ENCODE data around the gene TRABD2B.
"Not testable (repeated sequence)": the region's sequence is repeated elsewhere in the genome, so short reads cannot be mapped to it uniquely, and the experiment has no call there.

Gene TRABD2B

GRCh38 chr1:47963568-47964358 lies 33.4 kb downstream of the TRABD2B start:
- DNase-seq: no peak

GRCh38 chr1:47962750-47963492 lies 34.3 kb downstream of the TRABD2B start:
- no peak for DNase-seq

GRCh38 chr1:47961835-47962234 lies 35.4 kb downstream of the TRABD2B start:
- DNase-seq: not testable (repeated sequence)

GRCh38 chr1:47956491-47956890 lies 40.7 kb downstream of the TRABD2B start:
- not testable (repeated sequence) for DNase-seq

DNA sequence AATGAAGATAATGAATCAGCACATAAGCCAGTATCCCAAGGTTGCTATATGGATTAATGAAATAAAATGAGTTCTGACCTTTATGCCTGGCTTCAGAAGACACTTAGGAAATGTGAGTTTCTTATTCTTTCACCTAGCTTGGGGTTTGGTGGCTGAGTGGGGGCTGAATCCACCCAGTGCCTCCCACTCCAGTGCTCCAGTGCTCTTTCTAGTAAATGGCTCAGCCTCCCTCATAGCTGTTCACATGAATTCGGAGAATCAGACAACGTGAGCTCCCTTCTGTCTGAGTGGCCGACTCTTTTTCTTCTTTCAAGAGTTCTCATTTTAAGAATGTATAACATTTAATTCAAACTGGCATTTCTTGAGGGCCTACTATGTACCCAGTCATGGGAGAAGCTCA lies 43.5 kb downstream of the TRABD2B start:
- DNase-seq: no peak

- DNase-seq: no peak
Observed at GRCh38 chr1:47951545-47952235, 45.5 kb downstream of the TRABD2B start.

DNA sequence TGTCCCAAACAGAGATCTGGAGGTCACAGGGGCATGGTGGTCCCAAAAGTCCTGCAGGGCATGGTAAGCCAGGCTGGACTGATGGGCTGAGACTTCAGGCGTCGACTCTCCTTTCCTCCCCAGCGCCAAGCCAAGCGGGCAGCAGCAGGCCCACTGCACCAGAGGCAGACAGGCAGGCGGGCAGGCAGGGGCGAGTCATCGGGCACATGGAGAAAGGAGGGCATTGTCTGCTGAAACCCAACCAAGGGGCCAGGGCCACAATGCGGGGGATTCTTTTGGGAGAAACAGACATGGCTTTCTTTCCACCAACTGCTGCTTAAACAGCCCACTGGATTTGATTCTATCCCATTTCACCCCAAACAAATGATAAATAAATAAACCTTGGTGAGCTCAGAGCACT lies 46.2 kb downstream of the TRABD2B start:
- DNase-seq: no peak

DNA sequence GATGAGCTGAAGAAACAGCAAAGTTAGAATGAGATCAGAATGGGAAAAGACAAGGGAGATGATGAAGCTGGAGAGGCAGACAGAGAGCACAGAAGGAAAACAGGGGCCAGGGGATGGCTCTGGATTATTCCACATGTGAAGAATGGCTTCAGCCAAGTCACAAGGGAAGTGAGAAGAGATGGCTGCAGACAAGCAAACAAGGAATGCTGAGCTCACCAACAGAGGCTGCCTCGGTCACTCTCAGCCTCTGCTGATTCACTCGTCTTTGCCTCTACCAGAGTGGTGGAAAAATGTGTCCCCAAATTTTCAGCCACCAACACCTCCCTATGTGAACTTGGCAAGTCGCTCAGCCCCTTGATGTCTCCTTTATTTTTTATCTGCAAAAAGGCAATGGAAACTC lies 46.7 kb downstream of the TRABD2B start:
- DNase-seq: no peak

GRCh38 chr1:47948126-47948525 lies 49.1 kb downstream of the TRABD2B start:
- no peak for DNase-seq

- no peak for DNase-seq
Observed at GRCh38 chr1:47947531-47947930, 49.7 kb downstream of the TRABD2B start.

DNA sequence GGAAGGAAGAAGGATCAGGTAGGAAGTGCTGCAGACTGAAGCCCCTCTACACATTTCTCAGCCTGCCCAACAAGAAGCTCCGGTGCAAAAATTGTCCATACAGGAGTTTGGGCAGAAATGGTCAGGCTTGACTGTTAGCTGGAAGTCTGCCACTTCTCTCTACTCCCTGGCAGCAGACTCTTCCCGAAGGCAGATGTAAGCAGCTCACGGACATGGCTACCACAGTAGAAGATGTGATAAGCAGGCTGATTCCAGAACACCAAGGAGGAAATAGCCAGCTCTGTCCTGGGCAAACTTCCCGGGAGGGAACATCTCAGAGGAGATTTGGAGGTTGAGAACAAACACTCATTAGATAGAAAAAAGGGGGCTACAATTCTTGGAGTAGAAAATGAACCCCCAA lies 52.6 kb downstream of the TRABD2B start:
- no peak for DNase-seq

- no peak for DNase-seq
Observed at GRCh38 chr1:47942240-47942629, 55.0 kb downstream of the TRABD2B start.

DNA sequence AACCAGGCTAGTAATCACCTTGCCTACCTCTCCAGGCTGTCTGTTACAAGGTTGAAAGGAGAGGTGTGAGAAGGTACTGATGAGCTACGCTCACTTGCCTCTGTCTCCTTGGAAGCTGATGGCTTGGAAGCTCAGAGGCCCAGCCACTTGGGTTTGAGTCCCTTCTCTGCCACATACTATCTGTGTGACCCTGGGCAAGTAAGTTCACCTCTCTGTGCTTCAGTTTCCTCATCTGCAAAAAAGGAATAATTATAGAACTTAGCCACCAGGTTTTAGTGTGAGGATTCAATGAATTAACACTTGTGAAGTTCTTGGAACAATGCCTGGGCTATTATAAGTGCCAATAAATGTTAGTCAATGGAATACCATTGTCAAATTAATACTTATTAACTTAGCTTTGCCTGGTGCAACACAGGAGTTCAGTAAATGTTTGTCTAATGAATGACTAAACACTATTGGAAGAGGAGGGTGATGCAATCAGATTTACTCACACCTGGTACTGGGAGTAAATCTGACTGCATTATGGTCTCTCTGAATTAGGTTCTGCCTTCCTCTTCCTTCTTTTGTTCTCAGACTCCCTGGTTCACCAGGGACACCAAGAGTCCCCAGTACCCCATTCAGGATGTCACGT lies 55.5 kb downstream of the TRABD2B start:
- no peak for DNase-seq

DNA sequence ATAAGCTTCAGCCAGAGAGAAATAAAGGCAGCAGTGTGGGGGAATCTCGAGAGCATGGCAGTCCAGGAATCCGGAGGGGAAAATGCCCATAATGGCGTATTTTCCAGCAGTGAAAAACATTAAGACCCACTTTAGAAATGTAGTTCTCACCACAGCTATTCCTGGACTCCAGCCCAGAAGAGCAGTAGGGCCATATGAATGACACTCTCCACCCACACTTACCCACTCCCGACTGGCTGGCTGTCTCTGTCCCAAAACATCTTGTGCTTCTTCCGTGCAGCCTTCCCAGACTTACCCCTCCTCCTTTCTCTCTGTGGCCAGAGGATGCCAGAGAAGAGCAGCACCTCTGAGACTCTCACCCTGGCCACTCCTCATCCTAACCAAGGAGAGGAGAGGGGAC lies 56.4 kb downstream of the TRABD2B start:
- no peak for DNase-seq

DNA sequence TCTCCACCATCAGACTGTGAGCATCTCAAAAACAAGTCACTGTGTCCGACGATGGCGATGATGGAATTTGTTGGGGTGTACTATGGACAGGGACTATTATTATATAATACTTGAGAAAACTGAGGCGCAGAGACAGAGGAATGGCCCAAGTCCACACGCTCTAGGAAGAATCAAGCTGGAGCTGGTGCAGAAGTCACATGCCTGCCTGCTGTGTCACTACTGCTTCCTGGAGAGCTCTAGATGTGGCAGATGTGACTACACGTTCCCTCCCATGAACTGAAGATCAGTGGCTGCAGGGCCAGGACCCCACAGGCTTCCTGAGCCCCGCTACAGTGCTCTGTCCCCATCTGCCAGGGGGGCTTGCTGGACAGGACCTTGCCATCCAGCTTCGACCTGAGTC lies 56.9 kb downstream of the TRABD2B start:
- no peak for DNase-seq

- no peak for DNase-seq
Observed at GRCh38 chr1:47938520-47938919, 58.7 kb downstream of the TRABD2B start.

DNA sequence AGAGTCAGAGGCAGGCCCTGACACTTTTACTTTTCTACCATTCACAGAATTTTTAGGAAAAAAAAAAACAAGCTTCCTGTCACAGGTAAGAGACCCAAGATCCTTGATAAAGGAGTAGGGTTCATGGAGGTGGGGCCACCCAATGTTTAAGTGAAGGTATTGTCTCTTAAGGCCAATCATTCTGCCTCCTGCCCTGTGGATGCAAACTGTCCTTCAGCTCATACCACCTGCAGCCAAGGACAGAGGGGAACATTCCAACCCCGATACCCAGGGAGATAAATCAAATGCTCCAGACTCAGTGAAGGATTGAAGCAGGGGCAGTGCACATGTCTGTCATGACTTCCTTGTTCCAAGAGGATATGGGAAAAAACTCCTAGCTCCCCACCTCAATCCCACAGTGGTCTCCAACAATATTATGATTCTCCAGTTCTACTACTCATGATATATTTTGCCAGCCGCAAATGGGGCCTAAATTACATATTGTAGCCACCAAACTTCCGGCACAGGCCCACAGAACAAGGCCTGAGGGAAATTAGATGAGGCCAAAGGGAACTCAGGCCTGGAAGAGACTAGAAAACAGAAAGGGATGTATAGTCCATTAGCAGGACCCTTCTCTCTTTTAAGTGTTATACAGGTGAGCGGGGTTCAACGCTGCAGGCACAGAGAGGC lies 59.5 kb downstream of the TRABD2B start:
- DNase-seq: no peak

- no peak for DNase-seq
Observed at GRCh38 chr1:47936916-47937551, 60.2 kb downstream of the TRABD2B start.

DNA sequence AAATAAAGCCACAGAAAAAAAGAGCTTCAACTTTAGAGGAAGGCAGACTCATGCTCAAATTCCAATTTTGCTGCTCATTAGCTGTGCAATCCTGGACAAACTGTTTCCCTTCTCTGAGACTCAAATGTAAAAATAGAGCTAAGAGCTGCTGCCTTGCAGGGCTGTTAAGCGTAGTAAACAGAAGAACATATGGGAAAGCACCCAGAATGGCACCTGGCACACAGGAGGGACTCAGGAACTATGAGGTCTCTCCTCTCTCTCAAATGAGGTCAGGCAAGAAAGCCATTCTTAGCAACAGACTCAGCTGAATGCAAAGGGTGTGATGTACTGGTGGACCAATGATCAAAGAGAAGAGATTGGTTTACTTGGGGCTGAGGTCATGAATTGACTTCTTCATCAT lies 61.3 kb downstream of the TRABD2B start:
- no peak for DNase-seq

- no peak for DNase-seq
Observed at GRCh38 chr1:47935163-47935562, 62.0 kb downstream of the TRABD2B start.

DNA sequence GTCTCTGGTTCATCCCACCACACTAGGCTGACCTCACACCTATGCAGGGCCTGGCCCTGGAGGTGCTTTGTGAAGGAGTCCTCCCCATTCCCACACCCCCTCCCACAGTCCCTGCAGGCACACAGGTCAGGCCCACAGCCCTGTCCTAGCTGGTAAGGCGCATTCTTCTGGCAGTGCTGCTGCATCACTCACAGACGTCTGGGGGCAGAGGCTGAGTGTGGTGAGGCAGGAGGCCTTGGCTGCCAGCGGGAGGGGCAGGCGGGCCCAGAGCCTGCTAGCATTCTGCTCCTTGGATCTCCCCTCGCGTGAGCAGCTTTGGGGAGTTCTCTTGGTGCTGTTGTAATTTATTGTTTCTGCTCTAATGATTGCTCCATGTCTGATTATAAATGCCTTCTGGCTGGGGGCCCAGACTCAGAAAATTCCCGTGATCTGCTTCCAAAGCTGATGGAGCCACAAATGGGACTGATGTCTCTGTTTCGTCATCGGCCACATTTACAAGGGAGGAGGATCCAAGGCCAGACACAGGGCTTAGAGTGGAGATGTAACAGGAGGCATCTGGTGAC lies 62.9 kb downstream of the TRABD2B start:
- DNase-seq: no peak

- no peak for DNase-seq
Observed at GRCh38 chr1:47932743-47933142, 64.4 kb downstream of the TRABD2B start.
